Panc1 (cell line): ENCODE data around the gene TCF25. TPM values are rescaled to one million over a fixed set of nuclear protein-coding genes. Genes with fewer than 3 reads are reported as not detected.

Experiments used
- ATAC-seq: fragments of 200-7000 bp; cut with Tn5 transposase; 2 replicates; pipeline ENCODE4 v1.9.1; 2020; ENCODE audit warnings: mild to moderate bottlenecking, moderate library complexity
- BruUV-seq: library from RNA; stranded (reverse); fragments of 400-500 nt; replicated peaks from 2 replicates; lab custom pipeline; 2021; lab: Mats Ljungman, UMichigan
- CTCF ChIA-PET: fragments of 300-600 bp; sonication (Branson Sonifier 250); formaldehyde crosslinking; loops from one replicate; lab custom pipeline; 2022; ENCODE audit warnings: antibody characterized with exemption; lab: Charles Lee
- POLR2A ChIA-PET: fragments of 300-600 bp; sonication (Branson Sonifier 250); formaldehyde crosslinking; loops from one replicate; lab custom pipeline; 2022; ENCODE audit warnings: antibody characterized with exemption; lab: Charles Lee
- DNase-seq: peaks from one replicate; pipeline ENCODE4 v3.0.0-alpha.2; 2010; ENCODE audit warnings: low read depth, low spot score
- H3K27ac ChIP-seq: 2 replicates; pipeline ENCODE4 v1.5.1; 2011; ENCODE audit warnings: mild to moderate bottlenecking, low read length, inconsistent platforms
- H3K27me3 ChIP-seq: fragments of 200-500 bp; sonication (Bioruptor generic); 2 replicates; pipeline ENCODE4 v1.6.0; 2014; ENCODE audit warnings: low read length, inconsistent platforms; ENCODE audit not compliant: control insufficient read depth, insufficient read depth
- H3K36me3 ChIP-seq: fragments of 200-500 bp; sonication (Bioruptor generic); 2 replicates; pipeline ENCODE4 v1.5.1; 2014; ENCODE audit warnings: inconsistent platforms, mild to moderate bottlenecking, low read length, moderate library complexity; ENCODE audit not compliant: control insufficient read depth, insufficient read depth
- H3K4me1 ChIP-seq: 2 replicates; pipeline ENCODE4 v1.5.1; 2011; ENCODE audit warnings: inconsistent platforms, mild to moderate bottlenecking, low read length, moderate library complexity; ENCODE audit not compliant: control insufficient read depth, insufficient read depth
- H3K4me3 ChIP-seq, 2 experiments: 2 replicates each; pipeline ENCODE4 v1.5.1; 2011 to 2012; ENCODE audit warnings: low read depth in 2 of 2, low read length in 2 of 2, mild to moderate bottlenecking in 2 of 2, inconsistent platforms in 1 of 2, moderate library complexity in 1 of 2
- H3K9me3 ChIP-seq: fragments of 200-500 bp; sonication (Bioruptor generic); 2 replicates; pipeline ENCODE4 v1.5.1; 2014; ENCODE audit warnings: low read depth, mild to moderate bottlenecking, inconsistent platforms, low read length, moderate library complexity; ENCODE audit not compliant: control insufficient read depth, insufficient read depth
- CTCF ChIP-seq: fragments of 450-650 bp; IDR thresholded peaks from 2 replicates; pipeline ENCODE4 v1.5.1; 2017; ENCODE audit warnings: mild to moderate bottlenecking
- POLR2AphosphoS5 ChIP-seq: IDR thresholded peaks from 2 replicates; pipeline ENCODE4 v1.6.1; 2012; ENCODE audit warnings: mild to moderate bottlenecking, low read depth, low read length, moderate library complexity
- REST ChIP-seq, 2 experiments: IDR thresholded peaks; 2 replicates each; pipeline ENCODE4 v1.6.1; 2011 to 2012; ENCODE audit warnings: low read depth in 2 of 2, control low read depth in 1 of 2, low read length in 1 of 2, mild to moderate bottlenecking in 1 of 2, moderate library complexity in 1 of 2; ENCODE audit not compliant: insufficient read depth in 1 of 2
- SIN3A ChIP-seq: IDR thresholded peaks from 2 replicates; pipeline ENCODE4 v1.6.1; 2012; ENCODE audit warnings: low read depth, mild to moderate bottlenecking, low read length, moderate library complexity, borderline replicate concordance; ENCODE audit not compliant: insufficient read depth
- TCF7L2 ChIP-seq: IDR thresholded peaks from 2 replicates; pipeline ENCODE4 v1.6.1; 2011; ENCODE audit warnings: mild to moderate bottlenecking, low read depth, low read length, inconsistent platforms
- in situ Hi-C: cut with HindIII; loops from 2 replicates; pipeline ENCODE4 v1.10.0; 2016; ENCODE audit warnings: low sequenced_read_pairs, low pct_unique_long_range_greater_than_20kb
- intact Hi-C: fragments of 100-400 bp; cut with micrococcal nuclease; formaldehyde crosslinking; loops from one replicate; pipeline ENCODE4 v1.10.0; 2022; ENCODE audit not compliant: unreplicated experiment
- total RNA-seq: library from RNA; stranded (reverse); gene quantifications from one replicate; pipeline ENCODE4 v1.2.1, GENCODE V29; 2021; ENCODE audit not compliant: unreplicated experiment

The TCF25 gene
- total RNA-seq, 1 experiment from 2014 or later, result 144 TPM

GRCh38 chr16:89944773-89945172 lies 71.4 kb downstream of the TCF25 start:
- DNase-seq, result no peak
- BruUV-seq, result no TSS peak
- CTCF ChIA-PET, result no interaction called here
- H3K27me3 ChIP-seq, result no peaks in the 10 kb centered on the region
- no peak for ATAC-seq
- H3K4me1 ChIP-seq, result 0 out of 2 replicates have a peak, but pooled peaks cover 4% of the 10 kb centered on the region
- in situ Hi-C loops (no loop called here), intact Hi-C loops (no loop called here)
- no peak overlapping the region for H3K4me3 ChIP-seq
- no peaks in the 10 kb centered on the region for H3K9me3 ChIP-seq
- no peak overlapping the region for H3K27ac ChIP-seq
- TF ChIP-seq POLR2AphosphoS5, result no peak
- TF ChIP-seq TCF7L2, result no peak
- TF ChIP-seq REST (IDR thresholded peaks at IDR 0.05; ENCODE audit: insufficient read depth in 1 of 2, low read depth in 2 of 2, low read length in 1 of 2), result no peak
- TF ChIP-seq SIN3A, result no peak
- TF ChIP-seq CTCF, result no peak
- POLR2A ChIA-PET, result no interaction called here
- H3K36me3 ChIP-seq, result no peaks in the 10 kb centered on the region

GRCh38 chr16:89945654-89946053 lies 72.3 kb downstream of the TCF25 start:
- no TSS peak for BruUV-seq
- H3K36me3 ChIP-seq, result no peaks in the 10 kb centered on the region
- CTCF ChIA-PET, result no interaction called here
- H3K9me3 ChIP-seq, result no peaks in the 10 kb centered on the region
- DNase-seq (no peak), ATAC-seq (no peak)
- no peak overlapping the region for H3K4me3 ChIP-seq
- H3K4me1 ChIP-seq, result 0 out of 2 replicates have a peak, but pooled peaks cover 4% of the 10 kb centered on the region
- intact Hi-C loops, result no loop called here
- in situ Hi-C loops, result no loop called here
- POLR2A ChIA-PET, result no interaction called here
- TF ChIP-seq CTCF, result no peak
- no peaks in the 10 kb centered on the region for H3K27me3 ChIP-seq
- no peak overlapping the region for H3K27ac ChIP-seq
